HG02884 (cell line): ENCODE results near the gene MFSD11.
"Not testable (repeated sequence)": the region's sequence is repeated elsewhere in the genome, so short reads cannot be mapped to it uniquely, and the experiment has no call there.

Source experiments
- ATAC-seq: cut with Tn5 transposase; IDR thresholded peaks from one replicate; pipeline ENCODE4 v1.9.1; 2021; ENCODE audit warnings: mild to moderate bottlenecking, moderate library complexity; ENCODE audit not compliant: unreplicated experiment

The MFSD11 gene

GRCh38 chr17:76726231-76726775 lies 11.6 kb upstream of the MFSD11 start, which contains the start of gene JMJD6:
TSS of gene JMJD6 (minus strand) at chr17:76726606. CDS start at chr17:76726475, 131 bp downstream.
- ATAC-seq: peak; percentile 59

- peak; percentile 48 for ATAC-seq
Observed at GRCh38 chr17:76726776-76727718, 10.9 kb upstream of the MFSD11 start, which contains the start of gene METTL23. TSS of gene METTL23 (plus strand) at chr17:76726839. CDS start at chr17:76729711, 2,872 bp downstream.

GRCh38 chr17:76727745-76728456 lies 10.0 kb upstream of the MFSD11 start:
- ATAC-seq: no peak

GRCh38 chr17:76731800-76732733 lies 5.9 kb upstream of the MFSD11 start:
- ATAC-seq: not testable (repeated sequence)

- no peak for ATAC-seq
Observed at GRCh38 chr17:76732734-76733617, 4.9 kb upstream of the MFSD11 start.

GRCh38 chr17:76733618-76733957 lies 4.3 kb upstream of the MFSD11 start:
- no peak for ATAC-seq

GRCh38 chr17:76734080-76734840 lies 3.7 kb upstream of the MFSD11 start:
- ATAC-seq: no peak

- ATAC-seq: no peak
Observed at GRCh38 chr17:76735006-76735405, 2.9 kb upstream of the MFSD11 start.

- ATAC-seq: no peak
Observed at GRCh38 chr17:76735586-76736348, 2.2 kb upstream of the MFSD11 start.

- ATAC-seq: no peak
Observed at GRCh38 chr17:76736349-76737081, 1.4 kb upstream of the MFSD11 start.

- ATAC-seq: peak; percentile 57
Observed at GRCh38 chr17:76737082-76737675, 740 bp upstream of the MFSD11 start, which contains the start of gene SRSF2. TSS of gene SRSF2 (minus strand) at chr17:76737331. CDS start at chr17:76737160, 171 bp downstream.

GRCh38 chr17:76738468-76738850 lies 540 bp downstream of the MFSD11 start:
- ATAC-seq: no peak

GRCh38 chr17:76739568-76740115 lies 1.7 kb downstream of the MFSD11 start:
- ATAC-seq: not testable (repeated sequence)

- no peak for ATAC-seq
Observed at GRCh38 chr17:76740329-76741118, 2.6 kb downstream of the MFSD11 start.

- no peak for ATAC-seq
Observed at GRCh38 chr17:76742958-76743357, 5.0 kb downstream of the MFSD11 start.

- ATAC-seq: no peak
Observed at GRCh38 chr17:76744747-76745146, 6.8 kb downstream of the MFSD11 start.
